DMS153 treated with DMSO at 0.1 percent for 48 hours (cell line): ENCODE measurements around the gene PDE3A.
A peak's percentile ranks its signal among the peaks of the same experiment; 100 is the strongest.

Source experiments
- DNase-seq: peaks from one replicate; lab custom pipeline; 2025; ENCODE audit not compliant: unreplicated experiment; lab: John Stamatoyannopoulos, UW

Gene PDE3A

DNA sequence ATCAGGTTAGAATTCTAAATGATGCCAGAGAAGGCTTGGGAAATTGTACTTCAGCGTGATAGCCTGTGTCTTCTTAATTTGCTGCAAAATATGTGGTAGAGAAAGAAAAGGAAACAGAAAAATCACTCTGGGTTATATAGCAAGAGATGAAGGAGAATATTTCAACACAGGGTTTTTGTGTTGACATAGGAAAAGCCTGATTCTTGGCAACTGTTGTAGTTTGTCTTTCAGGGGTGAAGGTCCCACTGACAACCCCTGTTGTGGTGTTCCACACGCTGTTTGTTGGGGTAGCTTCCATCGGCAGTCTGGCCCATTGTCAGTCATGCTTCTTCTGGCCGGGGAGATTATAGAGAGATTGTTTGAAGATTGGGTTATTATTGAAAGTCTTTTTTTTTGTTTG, 313.0 kb downstream of the PDE3A start:
- DNase-seq, result no peak

DNA sequence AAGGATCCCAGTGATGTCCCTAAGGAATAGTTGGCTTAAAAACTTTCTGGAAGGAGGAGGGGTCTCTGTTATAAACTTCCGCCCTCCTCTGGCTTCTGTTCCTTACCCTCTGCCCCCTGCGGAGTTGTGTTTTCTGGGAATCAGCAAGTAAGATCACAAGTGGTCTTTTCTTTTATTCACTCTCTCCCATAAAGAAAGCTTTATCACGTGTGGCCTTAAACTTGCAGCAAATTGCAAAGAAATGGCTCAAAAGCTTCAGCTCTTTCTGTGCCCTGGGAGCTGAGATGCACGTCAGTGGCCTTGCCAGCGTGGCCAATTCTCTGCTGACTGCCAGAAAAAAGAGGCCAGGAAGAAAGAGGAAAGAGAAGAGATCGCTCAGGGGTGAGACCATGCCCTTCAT, 326.9 kb downstream of the PDE3A start, which contains the start of gene SLCO1C1:
Gene SLCO1C1, plus strand, starts transcription at position 101 of the 400 bp plus-strand sequence. CDS start 4,245 bp downstream, outside the sequence.
- DNase-seq, result no peak

DNA sequence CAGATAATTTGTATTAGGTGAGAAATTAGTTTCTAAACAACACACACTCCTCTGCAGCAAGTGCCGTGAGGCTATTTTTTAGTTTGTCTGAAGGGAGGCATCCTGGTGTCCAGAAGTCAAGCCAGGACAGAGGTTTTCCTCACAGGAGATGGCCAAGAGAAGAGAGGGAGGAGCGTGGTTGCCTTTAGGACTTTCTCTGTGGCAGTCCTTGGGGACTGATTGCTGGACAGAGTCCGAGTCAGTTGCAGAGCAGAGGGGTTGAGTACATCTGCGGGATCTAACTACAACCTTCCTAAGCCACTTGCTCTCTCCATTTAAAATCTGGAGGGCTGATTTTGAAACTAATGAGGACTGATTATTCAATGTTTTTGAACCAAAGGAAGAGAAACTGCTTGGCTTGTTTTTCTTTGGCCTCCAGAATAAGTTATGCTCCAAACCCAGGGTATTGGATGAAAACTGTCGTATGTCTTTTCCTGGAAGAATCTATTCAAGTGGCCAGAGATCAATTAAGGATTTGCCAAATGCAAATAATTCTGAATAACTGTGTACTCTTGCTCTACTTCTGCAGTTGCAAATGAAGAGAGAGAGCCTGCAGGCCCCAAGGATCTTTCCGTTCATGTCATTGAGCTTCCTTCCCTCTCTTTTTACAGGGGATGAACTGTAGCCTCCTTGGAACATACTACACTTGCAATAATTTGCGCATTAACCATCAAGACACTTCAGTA, 328.0 kb downstream of the PDE3A start:
- no peak for DNase-seq

DNA sequence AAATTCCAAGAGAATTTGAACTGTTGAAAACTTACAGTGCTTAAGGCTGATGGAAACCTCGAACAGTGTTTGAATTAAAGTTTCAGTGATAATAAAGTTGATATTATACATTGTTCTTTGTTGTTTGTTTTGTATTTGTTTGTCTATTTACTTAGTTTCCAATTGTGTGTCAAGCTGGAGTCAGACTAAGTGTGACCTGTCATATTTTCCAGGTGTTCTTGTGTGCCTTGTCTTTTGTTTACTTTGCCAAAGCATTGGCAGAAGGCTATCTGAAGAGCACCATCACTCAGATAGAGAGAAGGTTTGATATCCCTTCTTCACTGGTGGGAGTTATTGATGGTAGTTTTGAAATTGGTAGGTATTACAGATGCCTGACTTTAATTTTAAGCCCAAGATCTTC, 332.8 kb downstream of the PDE3A start:
- DNase-seq, result no peak

DNA sequence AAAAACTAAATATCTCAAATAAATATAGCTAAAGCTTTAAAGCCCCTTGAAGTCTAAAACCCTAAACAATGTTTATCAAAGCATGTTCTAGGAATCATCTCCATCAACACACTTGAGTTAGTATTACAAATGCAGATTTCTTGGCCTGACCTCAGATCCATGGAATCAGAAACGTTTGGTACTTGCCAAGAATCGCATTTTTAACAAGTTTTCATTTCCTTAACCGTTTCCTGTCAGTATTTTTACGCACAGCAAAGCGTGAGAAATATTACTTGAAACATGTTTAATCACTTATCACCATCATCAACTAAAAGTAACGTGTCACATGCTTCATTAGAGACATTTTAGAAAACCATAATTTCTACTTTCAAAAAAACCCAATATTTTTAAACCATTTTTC, 336.5 kb downstream of the PDE3A start:
- DNase-seq, result no peak

DNA sequence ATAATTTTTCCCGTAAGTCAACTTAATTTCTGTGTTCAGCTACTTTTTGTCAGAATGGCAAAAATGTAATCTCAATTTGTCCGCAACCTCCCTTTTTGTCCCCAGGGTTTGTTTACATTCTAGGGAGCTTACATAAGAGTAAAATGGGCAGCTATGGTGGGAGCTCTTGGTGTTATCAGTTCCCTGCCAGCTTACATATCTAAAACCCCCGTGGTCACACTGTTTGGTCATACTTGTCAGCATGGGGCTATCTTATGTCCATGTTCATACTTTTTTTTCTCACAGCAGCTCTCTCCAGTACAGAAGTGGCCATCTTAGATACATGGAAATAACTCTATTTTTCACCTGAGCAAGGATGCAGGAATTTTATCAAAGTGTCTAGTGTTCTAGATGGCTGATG, 343.5 kb downstream of the PDE3A start:
- no peak for DNase-seq

DNA sequence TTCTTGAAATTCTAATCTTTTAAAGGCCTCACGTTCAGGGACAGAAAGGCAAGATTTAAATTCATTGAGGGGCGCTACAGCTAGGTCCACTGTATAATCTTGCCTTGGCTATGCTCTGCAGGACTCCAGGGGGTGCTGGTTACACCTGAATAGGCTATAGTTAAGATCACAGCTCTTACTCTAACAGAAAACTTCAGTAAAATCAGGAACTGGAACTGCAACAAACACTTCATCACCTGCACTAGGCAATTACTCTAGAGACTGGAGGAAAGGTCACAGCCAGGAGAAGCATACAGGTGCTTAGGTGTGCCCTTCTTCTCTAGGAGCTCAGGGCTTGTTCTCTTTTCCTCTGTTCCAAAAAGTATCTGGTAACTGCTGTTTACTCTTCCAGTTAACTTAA, 347.7 kb downstream of the PDE3A start:
- DNase-seq, result no peak

DNA sequence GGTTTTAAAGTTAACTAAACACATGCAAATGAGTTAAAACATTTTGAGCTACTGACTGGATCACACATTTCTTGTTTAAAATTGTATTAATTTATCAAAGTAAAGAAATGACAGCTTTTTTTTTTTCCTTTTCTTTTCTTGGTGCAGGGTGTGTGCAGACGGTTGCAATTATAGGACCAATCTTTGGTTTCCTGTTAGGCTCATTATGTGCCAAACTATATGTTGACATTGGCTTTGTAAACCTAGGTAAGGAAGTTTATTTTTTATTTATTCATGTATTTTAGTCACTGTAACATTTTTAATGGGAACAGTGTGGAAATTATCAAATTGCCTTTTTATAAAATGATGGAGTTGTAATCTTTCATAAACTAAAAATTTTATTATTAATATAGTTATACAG, 348.6 kb downstream of the PDE3A start:
- DNase-seq, result no peak

DNA sequence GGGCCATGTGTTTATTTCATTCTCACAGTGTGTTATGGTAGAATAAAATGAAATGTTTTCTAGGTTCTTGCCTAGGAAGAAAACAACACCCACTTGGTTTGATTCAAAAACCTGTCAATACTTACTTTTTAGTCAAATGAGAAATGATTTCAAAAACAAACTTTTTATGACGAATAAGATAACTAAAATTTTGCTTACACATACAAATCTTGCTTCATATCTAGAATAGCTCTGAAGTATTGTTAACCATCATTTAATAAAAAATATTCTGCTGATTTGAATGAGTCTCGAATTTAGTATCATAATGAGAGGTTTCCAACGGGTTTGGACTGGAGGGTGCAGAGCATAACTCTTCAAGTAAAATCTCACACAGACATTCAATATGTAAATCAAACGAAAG, 350.0 kb downstream of the PDE3A start:
- no peak for DNase-seq

DNA sequence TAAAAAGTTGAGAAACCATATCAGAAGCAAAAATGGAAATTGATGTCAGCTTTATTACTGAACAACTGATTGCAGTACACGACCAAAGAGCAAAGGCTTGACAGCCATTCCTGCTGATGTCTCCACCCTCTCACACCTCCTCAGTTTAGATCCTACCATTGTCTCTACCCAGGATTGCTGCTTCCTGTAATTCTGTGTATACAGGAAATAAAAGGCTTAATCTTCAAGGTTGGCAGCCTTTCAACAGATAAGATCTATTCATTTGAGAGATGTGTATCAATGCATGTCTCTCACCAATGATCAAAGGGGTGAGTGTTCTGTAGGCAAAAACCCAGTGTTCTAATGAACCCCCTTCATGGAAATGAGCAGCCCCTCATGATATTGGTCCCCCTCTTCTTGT, 353.8 kb downstream of the PDE3A start:
- DNase-seq, result peak; percentile 38

DNA sequence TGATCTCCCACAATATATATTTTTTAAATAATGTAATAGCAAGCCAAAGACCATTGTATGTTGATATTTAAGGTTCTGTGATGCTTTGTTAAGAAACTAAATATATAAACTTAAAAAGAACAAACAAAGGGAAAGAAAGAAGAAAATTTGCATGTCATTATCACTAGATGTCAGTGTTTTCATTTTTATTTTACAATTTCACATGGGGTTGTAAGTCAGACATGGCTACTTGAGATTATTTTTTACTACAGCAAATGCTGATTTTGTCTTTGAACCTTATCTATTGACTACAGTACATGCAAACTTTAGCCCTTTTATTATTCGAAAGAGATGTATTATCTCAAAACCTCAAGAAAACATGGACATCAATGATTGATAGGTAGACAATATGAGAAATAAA, 362.9 kb downstream of the PDE3A start:
- DNase-seq, result no peak
